Ramos (cell line): ENCODE results near the gene ENPP5.
"Not testable (repeated sequence)": the region's sequence is repeated elsewhere in the genome, so short reads cannot be mapped to it uniquely, and the experiment has no call there.

Experiments used
- in situ Hi-C: fragments of 300-500 bp; cut with MboI; formaldehyde crosslinking; loops from one replicate; pipeline ENCODE4 v1.14.3; 2022; ENCODE audit warnings: low sequenced_read_pairs; ENCODE audit not compliant: unreplicated experiment

The ENPP5 gene

DNA sequence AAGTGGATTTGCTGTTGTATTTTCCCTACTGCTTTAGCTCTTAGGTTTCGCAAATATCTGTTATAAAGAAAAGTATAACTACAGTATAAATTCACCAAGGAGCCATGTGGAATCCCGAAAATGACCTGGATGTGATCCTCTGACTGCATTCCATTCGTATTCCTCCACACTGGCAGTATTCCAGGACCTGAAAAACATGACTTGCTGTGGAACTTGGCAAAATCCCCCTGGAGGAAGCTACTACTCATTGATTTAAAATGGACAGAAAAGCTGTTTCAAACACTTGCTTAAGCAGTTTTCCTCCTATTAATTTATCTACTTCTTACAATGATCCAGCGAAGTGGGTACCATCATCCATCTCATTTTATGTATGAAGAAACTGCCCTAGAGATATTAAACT, 13.3 kb upstream of the ENPP5 start:
- in situ Hi-C loops, result no loop called here

- in situ Hi-C loops, result no loop called here
These were observed 5.2 kb upstream of the ENPP5 start for GRCh38 chr6:46175976-46176375.

- in situ Hi-C loops, result no loop called here
These were observed 4.7 kb upstream of the ENPP5 start for GRCh38 chr6:46175446-46175845.

GRCh38 chr6:46174904-46175303, 4.1 kb upstream of the ENPP5 start:
- in situ Hi-C loops, result no loop called here

GRCh38 chr6:46172176-46172575, 1.4 kb upstream of the ENPP5 start:
- in situ Hi-C loops, result no loop called here

DNA sequence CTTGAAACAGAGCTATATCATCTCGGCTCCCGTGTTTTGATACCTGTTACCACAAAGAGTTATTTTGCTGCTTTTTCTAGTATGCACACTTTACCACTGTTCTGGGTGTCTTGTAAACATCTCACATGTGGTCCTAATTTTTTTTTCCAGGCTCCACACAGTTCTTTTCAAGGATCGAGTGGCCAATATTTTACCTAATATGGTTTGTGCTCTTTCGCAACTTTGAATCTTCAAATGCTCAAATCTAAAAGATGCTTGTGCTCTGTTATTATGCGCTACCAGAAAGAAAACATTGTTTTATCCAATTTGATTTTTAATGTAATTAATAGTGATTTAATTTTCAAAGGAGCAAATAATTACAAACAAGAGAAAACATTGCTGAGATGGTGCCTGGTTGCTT, 10.7 kb downstream of the ENPP5 start:
- in situ Hi-C loops, result no loop called here

GRCh38 chr6:46159229-46159628, 11.6 kb downstream of the ENPP5 start:
- in situ Hi-C loops, result no loop called here

- in situ Hi-C loops, result no loop called here
These were observed 14.1 kb downstream of the ENPP5 start for GRCh38 chr6:46156701-46157100.

DNA sequence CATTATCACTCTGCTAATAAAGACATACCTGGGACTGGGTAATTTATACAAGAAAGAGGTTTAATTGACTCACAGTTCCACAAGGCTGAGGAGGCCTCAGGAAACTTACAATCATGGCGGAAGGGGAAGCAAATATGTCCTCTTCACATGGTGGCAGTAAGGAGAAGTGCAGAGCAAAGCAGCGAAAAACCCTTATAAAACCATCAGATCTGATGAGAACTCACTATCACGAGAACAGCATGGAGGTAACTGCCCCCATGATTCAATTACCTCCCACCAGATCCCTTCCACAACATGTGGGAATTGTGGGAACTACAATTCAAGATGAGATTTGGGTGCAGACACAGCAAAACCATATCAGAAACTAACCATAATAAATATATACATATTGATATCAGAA, 21.7 kb downstream of the ENPP5 start:
- in situ Hi-C loops, result not testable (repeated sequence)

- in situ Hi-C loops, result no loop called here
These were observed 26.5 kb downstream of the ENPP5 start for GRCh38 chr6:46144270-46144669.

DNA sequence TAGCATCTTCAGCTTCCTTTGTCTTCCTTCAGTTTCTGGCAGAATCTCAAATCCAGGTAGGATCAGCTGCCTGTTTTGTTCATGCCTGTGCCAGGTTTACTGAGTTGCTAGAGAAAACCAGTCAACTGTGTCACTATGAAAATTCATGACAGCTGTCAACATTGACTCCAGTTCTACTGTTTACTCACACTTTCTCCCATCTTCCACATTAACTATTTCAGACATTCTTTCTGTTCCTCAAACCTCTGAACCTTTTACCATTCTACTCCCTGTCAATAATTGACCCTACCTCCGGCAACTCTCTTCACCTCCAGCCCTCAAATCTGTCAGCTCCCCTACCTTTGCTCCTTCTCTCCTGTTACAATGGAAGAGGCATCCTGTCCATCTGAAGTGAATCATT, 32.5 kb downstream of the ENPP5 start:
- in situ Hi-C loops, result no loop called here

- in situ Hi-C loops, result no loop called here
These were observed 33.4 kb downstream of the ENPP5 start for GRCh38 chr6:46137387-46137786.

DNA sequence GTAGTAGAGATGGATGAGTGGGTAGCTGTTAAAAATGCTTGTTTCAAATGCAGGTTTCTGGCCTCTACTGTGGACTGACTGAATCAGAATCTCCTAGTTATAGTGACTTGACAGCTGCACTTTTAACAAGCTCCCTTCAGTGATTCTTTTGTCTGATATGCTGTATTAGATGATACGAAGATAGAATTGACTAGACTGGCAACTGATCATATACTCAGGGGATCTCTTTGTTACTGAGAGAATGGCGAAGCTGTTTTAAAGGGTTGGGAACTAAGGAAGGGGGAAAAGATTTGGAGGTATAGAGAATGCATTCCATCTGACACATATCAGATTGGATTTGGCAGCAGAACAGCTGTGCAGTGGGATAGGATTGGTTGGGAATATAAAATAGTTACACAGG, 33.9 kb downstream of the ENPP5 start:
- in situ Hi-C loops, result no loop called here

GRCh38 chr6:46135176-46135575, 35.6 kb downstream of the ENPP5 start:
- in situ Hi-C loops, result no loop called here

- in situ Hi-C loops, result no loop called here
These were observed 36.6 kb downstream of the ENPP5 start for GRCh38 chr6:46134216-46134615.

- in situ Hi-C loops, result not testable (repeated sequence)
These were observed 39.5 kb downstream of the ENPP5 start for GRCh38 chr6:46131291-46131690.

GRCh38 chr6:46130666-46131065, 40.1 kb downstream of the ENPP5 start:
- in situ Hi-C loops, result no loop called here

GRCh38 chr6:46129629-46130511, 40.9 kb downstream of the ENPP5 start, which contains the start of gene ENPP4:
Gene ENPP4 (plus strand): TSS chr6:46129989. CDS start chr6:46139584, 9,595 bp downstream.
- in situ Hi-C loops, result no loop called here

- in situ Hi-C loops, result no loop called here
These were observed 41.5 kb downstream of the ENPP5 start for GRCh38 chr6:46129291-46129628.

- in situ Hi-C loops, result no loop called here
These were observed 42.3 kb downstream of the ENPP5 start for GRCh38 chr6:46128476-46128875.

DNA sequence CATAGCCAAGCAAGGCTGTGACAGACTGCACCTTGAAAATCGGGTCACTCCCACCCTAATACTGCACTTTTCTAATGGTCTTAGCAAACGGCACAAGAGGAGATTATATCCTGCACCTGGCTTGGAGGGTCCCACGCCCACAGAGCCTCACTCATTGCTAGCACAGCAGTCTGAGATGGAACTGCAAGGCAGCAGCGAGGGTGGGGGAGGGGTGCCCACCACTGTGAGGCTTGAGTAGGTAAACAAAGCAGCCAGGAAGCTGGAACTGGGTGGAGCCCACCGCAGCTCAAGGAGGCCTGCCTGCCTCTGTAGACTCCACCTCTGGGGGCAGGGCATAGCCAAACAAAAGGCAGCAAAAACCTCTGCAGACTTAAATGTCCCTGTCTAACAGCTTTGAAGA, 51.1 kb downstream of the ENPP5 start:
- in situ Hi-C loops, result not testable (repeated sequence)

DNA sequence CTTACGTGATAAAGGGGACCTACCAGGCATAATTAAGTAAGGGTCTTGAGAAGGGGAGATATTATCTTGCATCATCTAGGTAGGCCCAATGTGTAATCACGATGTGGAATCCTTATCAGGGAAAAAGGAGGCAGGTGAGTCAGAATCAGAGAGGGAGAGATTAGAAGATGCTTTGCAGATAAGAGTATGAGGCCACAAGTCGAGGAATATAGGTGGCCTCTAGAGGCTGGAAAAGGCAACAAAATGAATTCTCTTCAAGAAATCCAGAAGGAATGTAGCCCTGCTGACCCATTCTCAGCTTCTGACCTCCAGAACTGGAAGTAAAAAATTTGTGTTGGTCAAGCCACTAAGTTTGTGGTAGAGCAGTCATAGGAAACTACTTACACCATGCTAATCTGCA, 51.9 kb downstream of the ENPP5 start:
- in situ Hi-C loops, result no loop called here
